ENCODE data around the gene PUS7.
"Not testable (repeated sequence)": the region's sequence is repeated elsewhere in the genome, so short reads cannot be mapped to it uniquely, and the experiment has no call there.

The PUS7 gene

GRCh38 chr7:105478606-105479005 lies 43.5 kb downstream of the PUS7 start:
- peaks cover 4% of the 10 kb centered on the region for H3K36me3 Mint-ChIP-seq
- ATAC-seq (ENCODE audit: low read depth): no peak

GRCh38 chr7:105477908-105478307 lies 44.2 kb downstream of the PUS7 start:
- Mint-ChIP-seq H3K9me3 (no peaks in the 10 kb centered on the region), H3K27me3 (no peaks in the 10 kb centered on the region), H3K36me3 (peaks cover 4% of the 10 kb centered on the region), H3K4me1 (no peaks in the 10 kb centered on the region), H3K27ac (no peak overlapping the region), H3K4me3 (no peak overlapping the region)
- DNase-seq (ENCODE audit: low spot score in 2 of 2): no peak
- no peak for ATAC-seq (ENCODE audit: low read depth)

More at GRCh38 chr7:105478606-105479005, 43.5 kb downstream of the PUS7 start:
- no peaks in the 10 kb centered on the region for H3K27me3 Mint-ChIP-seq
- H3K9me3 Mint-ChIP-seq: no peaks in the 10 kb centered on the region
- DNase-seq (ENCODE audit: low spot score in 2 of 2): no peak
- H3K4me3 Mint-ChIP-seq: no peak overlapping the region
- no peaks in the 10 kb centered on the region for H3K4me1 Mint-ChIP-seq
- H3K27ac Mint-ChIP-seq: no peak overlapping the region

- Mint-ChIP-seq H3K4me1 (no peaks in the 10 kb centered on the region), H3K9me3 (no peaks in the 10 kb centered on the region), H3K27ac (no peak overlapping the region), H3K27me3 (no peaks in the 10 kb centered on the region), H3K36me3 (no peaks in the 10 kb centered on the region), H3K4me3 (no peak overlapping the region)
- ATAC-seq (ENCODE audit: low read depth): no peak
- DNase-seq (ENCODE audit: low spot score in 2 of 2): no peak
Observed at GRCh38 chr7:105474045-105474444, 48.0 kb downstream of the PUS7 start.

- Mint-ChIP-seq H3K9me3 (no peaks in the 10 kb centered on the region), H3K4me3 (no peak overlapping the region), H3K27me3 (no peaks in the 10 kb centered on the region)
Observed at GRCh38 chr7:105473163-105473562, 48.9 kb downstream of the PUS7 start.

GRCh38 chr7:105470846-105471245 lies 51.2 kb downstream of the PUS7 start:
- DNase-seq (ENCODE audit: low spot score in 2 of 2): no peak
- H3K27me3 Mint-ChIP-seq: no peaks in the 10 kb centered on the region
- H3K4me1 Mint-ChIP-seq: no peaks in the 10 kb centered on the region
- H3K36me3 Mint-ChIP-seq: no peaks in the 10 kb centered on the region
- no peaks in the 10 kb centered on the region for H3K9me3 Mint-ChIP-seq
- ATAC-seq (ENCODE audit: low read depth): no peak
- H3K27ac Mint-ChIP-seq: no peak overlapping the region
- H3K4me3 Mint-ChIP-seq: no peak overlapping the region

More at GRCh38 chr7:105473163-105473562, 48.9 kb downstream of the PUS7 start:
- Mint-ChIP-seq H3K4me1 (no peaks in the 10 kb centered on the region), H3K36me3 (no peaks in the 10 kb centered on the region), H3K27ac (no peak overlapping the region)
- DNase-seq (ENCODE audit: low spot score in 2 of 2) (no peak), ATAC-seq (ENCODE audit: low read depth) (no peak)

DNA sequence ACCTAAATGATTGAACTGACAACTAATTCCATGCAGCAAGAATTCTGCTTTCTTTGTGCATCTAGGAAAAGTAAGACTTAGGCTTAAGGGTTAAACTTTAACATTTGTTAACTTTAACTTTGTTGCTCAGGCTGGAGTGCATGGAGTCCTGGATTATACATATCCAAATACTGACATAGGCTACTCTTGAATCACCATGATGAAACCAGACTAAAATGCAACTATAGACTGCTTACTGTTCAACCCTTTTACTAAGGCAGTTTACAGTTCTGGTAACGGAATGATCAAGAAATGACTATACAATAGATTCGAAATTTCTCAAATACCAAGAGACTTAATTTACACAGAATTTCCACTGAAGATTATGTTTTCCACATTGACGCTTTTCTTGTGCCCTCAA lies 52.0 kb downstream of the PUS7 start:
- Mint-ChIP-seq H3K27ac (no peak overlapping the region), H3K9me3 (no peaks in the 10 kb centered on the region), H3K27me3 (no peaks in the 10 kb centered on the region), H3K4me3 (no peak overlapping the region), H3K4me1 (no peaks in the 10 kb centered on the region), H3K36me3 (no peaks in the 10 kb centered on the region)
- DNase-seq (ENCODE audit: low spot score in 2 of 2) (no peak), ATAC-seq (ENCODE audit: low read depth) (no peak)

- ATAC-seq (ENCODE audit: low read depth): no peak
- Mint-ChIP-seq H3K4me3 (no peak overlapping the region), H3K36me3 (peaks cover 7% of the 10 kb centered on the region), H3K27ac (peak overlapping the region; percentile 17), H3K27me3 (no peaks in the 10 kb centered on the region), H3K9me3 (no peaks in the 10 kb centered on the region), H3K4me1 (no peaks in the 10 kb centered on the region)
- no peak for DNase-seq (ENCODE audit: low spot score in 2 of 2)
Observed at GRCh38 chr7:105462765-105463420, 59.2 kb downstream of the PUS7 start.

- H3K4me1 Mint-ChIP-seq: no peaks in the 10 kb centered on the region
- H3K9me3 Mint-ChIP-seq: no peaks in the 10 kb centered on the region
- DNase-seq (ENCODE audit: low spot score in 2 of 2): no peak
- ATAC-seq (ENCODE audit: low read depth): no peak
- no peaks in the 10 kb centered on the region for H3K27me3 Mint-ChIP-seq
- H3K4me3 Mint-ChIP-seq: no peak overlapping the region
- H3K27ac Mint-ChIP-seq: peak overlapping the region; percentile 28
- H3K36me3 Mint-ChIP-seq: peaks cover 8% of the 10 kb centered on the region
Observed at GRCh38 chr7:105461518-105461917, 60.6 kb downstream of the PUS7 start.

DNA sequence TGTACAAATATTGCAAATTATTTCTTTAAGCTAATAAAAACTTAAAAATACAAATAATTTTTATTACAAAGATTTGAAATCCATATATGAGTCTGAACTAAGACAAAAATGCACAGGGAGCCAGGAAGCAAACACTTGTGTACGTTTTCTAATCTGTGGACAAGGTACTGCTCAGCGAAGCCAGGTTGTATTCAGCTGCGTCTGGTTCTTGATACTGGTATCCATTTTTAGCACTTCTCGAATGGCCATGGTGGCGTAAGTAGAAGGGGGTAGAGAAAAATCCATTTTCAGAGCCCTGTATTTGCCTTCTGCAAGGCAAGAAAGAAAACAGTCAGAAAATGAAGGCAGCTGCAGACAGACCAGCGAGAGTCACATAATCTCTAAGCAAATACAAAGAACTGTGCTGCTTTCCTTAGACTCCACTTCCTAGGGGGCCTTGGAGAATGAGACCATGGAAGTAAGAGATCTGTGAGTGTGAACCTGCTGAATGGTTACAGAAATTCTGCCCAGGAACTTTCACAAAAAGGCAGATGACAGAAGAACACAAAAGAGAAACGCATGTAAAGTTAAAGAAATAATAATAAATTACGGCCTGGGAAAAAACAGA lies 64.3 kb downstream of the PUS7 start:
- Mint-ChIP-seq H3K9me3 (no peaks in the 10 kb centered on the region), H3K36me3 (peaks cover 11% of the 10 kb centered on the region), H3K27me3 (no peaks in the 10 kb centered on the region), H3K4me1 (peaks cover 14% of the 10 kb centered on the region), H3K27ac (no peak overlapping the region), H3K4me3 (no peak overlapping the region)
- ATAC-seq (ENCODE audit: low read depth) (no peak), DNase-seq (ENCODE audit: low spot score in 2 of 2) (no peak)

DNA sequence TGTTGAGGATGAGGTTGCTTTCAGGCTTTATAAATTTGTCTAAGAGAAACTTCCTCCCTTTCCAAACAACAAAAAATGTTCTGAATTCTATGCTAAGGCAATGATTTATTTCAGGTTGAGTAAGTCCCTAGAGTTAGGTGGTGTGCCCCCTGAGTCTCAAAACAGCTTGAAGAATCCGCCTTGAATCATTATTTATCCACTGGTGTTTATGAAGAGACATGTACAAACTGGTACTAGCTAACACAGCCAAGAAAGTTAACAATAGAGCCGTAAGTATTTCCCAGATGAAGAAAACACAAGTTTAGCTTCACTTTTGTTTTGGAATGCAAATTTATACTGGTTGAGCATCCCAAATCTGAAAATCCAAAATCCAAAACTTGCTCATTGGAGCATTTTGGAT lies 67.2 kb downstream of the PUS7 start:
- H3K36me3 Mint-ChIP-seq: peaks cover 8% of the 10 kb centered on the region
- peak overlapping the region; percentile 57 for H3K27ac Mint-ChIP-seq
- no peak overlapping the region for H3K4me3 Mint-ChIP-seq
- ATAC-seq (ENCODE audit: low read depth) (no peak), DNase-seq (ENCODE audit: low spot score in 2 of 2) (no peak)
- H3K4me1 Mint-ChIP-seq: peaks cover 21% of the 10 kb centered on the region
- H3K27me3 Mint-ChIP-seq: no peaks in the 10 kb centered on the region
- no peaks in the 10 kb centered on the region for H3K9me3 Mint-ChIP-seq

DNA sequence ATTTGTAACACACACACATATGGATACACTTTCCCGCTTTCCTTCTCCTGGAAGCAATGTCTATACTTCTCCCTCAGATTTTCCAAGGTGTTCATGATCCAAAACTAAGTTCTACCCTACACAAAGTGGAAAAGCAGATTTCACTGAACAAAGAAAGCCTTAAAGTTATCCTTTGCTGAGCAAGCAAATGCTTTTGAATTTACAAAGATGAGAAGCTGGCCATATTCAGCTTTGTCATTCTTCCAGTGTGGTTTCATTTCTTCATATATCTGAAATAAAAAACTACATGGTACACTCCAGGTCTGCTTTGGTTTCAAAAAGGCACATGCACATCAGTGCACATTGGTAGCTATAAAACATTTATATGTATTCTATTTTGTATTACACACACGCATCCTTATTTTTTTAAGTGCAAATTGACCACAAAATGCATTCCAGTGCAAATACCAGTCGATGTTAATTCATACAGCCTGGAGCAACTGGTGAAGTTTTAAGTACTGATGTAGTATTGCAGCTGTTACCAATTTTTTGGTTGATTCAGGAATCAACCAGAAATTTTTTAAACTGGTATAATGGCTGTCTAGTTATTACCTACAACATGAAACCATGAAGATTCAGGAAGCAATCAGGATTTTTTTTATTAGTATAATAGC lies 67.8 kb downstream of the PUS7 start:
- ATAC-seq (ENCODE audit: low read depth) (no peak), DNase-seq (ENCODE audit: low spot score in 2 of 2) (no peak)
- Mint-ChIP-seq H3K36me3 (peaks cover 8% of the 10 kb centered on the region), H3K27me3 (no peaks in the 10 kb centered on the region), H3K4me1 (peaks cover 21% of the 10 kb centered on the region), H3K4me3 (no peak overlapping the region), H3K27ac (no peak overlapping the region), H3K9me3 (no peaks in the 10 kb centered on the region)

DNA sequence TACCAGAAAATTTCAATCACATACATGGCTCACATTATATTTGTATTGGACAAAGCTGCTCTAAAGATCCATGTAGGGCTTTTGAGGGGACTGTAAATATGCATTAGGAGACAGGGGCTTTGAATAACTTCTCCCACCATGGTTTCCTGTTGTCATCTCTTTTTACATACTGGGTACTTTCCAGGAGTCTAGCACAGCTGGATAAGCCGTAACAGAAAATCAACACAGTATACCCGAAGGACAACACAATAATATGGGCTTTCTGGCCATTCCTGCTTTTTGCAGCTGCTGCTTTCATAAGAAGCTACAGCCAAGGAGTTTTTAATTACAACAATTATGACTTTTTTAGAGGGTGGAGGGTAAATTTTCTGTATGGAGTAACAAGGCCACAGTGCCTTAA lies 70.0 kb downstream of the PUS7 start:
- Mint-ChIP-seq H3K9me3 (no peaks in the 10 kb centered on the region), H3K27ac (peak overlapping the region; percentile 10)

DNA sequence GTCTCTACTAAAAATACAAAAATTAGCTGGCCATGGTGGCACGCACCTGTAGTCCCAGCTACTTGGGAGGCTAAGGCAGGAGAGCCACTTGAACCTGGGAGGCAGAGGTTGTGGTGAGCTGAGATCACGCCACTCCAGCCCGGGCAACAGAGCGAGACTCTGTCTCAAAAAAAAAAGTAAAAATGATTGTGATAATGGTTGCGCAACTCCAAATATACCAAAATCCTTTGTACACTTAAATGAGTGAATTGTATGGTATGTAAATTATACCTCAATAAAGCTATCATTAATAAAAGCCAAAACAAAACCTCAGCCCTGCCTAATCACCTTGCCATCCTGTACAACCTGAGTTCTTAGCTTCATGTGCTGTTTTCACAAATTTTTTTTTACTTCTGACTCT lies 71.2 kb downstream of the PUS7 start:
- not testable (repeated sequence) for H3K27me3 Mint-ChIP-seq; ATAC-seq (ENCODE audit: low read depth); H3K9me3 Mint-ChIP-seq; H3K4me3 Mint-ChIP-seq; DNase-seq (ENCODE audit: low spot score in 2 of 2); H3K36me3 Mint-ChIP-seq
- Mint-ChIP-seq H3K4me1 (peaks cover 41% of the 10 kb centered on the region), H3K27ac (peak overlapping the region; percentile 10)

More for the DNA sequence above, 70.0 kb downstream of the PUS7 start:
- H3K4me1 Mint-ChIP-seq: peaks cover 38% of the 10 kb centered on the region
- H3K4me3 Mint-ChIP-seq: peak overlapping the region; percentile 4
- H3K27me3 Mint-ChIP-seq: no peaks in the 10 kb centered on the region
- H3K36me3 Mint-ChIP-seq: peaks cover 3% of the 10 kb centered on the region
- no peak for DNase-seq (ENCODE audit: low spot score in 2 of 2)
- ATAC-seq (ENCODE audit: low read depth): peak; percentile 41

DNA sequence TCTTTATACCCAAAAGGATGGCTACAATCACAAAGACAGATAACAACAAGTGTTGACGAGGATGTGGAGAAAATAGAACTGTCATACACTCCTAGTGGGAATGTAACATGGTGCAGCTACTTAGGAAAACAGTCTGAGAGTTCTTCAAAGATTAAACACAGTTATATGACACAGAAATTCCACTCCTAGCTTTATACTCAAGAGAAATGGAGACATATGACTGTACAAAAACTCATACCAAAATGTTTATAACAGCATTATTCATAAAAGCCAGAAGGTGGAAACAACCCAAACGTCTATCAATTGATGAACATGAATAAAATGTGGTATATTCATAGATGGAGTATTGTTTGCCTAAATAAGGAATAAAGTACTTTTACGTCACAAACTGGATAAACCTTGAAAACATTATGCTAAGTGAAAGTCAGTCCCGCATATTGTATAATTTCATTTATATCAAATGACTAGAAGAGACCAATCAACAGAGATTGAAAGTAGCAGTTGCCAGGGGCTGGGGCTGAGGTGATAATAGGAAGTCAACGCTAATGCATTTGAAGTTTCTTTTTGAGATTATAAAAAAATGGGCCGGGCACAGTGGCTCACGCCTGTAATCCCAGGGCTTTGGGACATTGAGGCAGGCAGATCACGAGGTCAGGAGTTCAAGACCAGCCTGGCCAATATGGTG lies 71.8 kb downstream of the PUS7 start:
- ATAC-seq (ENCODE audit: low read depth) (no peak), DNase-seq (ENCODE audit: low spot score in 2 of 2) (no peak)
- no peak overlapping the region for H3K4me3 Mint-ChIP-seq
- peaks cover 44% of the 10 kb centered on the region for H3K4me1 Mint-ChIP-seq
- H3K36me3 Mint-ChIP-seq: no peaks in the 10 kb centered on the region
- no peaks in the 10 kb centered on the region for H3K27me3 Mint-ChIP-seq
- H3K27ac Mint-ChIP-seq: peak overlapping the region; percentile 87
- H3K9me3 Mint-ChIP-seq: no peaks in the 10 kb centered on the region
